Measurements from ENCODE around the gene SLC29A3. TPM values are rescaled to one million over a fixed set of nuclear protein-coding genes. Genes with fewer than 3 reads are reported as not detected.

The SLC29A3 gene
- total RNA-seq, 4 donors from 2014 or later: 1.9 to 4.4 (median 2.8) TPM; not detected in 1

DNA sequence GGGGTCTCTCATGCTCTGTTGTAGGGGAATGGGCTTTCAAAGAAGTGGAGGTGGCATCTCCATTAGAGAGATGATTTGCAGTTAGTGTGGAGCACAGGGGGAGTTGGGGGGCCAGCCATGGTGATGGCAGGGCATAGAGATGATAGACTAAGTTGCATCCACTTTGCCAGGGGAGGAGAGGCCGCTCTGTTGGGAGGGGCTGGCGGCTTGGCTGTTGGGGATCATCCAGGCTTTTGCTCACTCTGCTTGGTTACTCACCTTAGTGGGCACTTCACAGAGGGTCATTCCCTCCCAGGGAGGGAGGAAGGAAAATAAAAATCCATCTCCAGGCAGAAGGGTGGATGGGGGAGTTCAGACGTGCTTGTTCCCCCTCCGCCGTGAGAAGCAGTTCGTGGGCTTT lies 46.3 kb downstream of the SLC29A3 start:
- TF ChIP-seq, protein P1, sequence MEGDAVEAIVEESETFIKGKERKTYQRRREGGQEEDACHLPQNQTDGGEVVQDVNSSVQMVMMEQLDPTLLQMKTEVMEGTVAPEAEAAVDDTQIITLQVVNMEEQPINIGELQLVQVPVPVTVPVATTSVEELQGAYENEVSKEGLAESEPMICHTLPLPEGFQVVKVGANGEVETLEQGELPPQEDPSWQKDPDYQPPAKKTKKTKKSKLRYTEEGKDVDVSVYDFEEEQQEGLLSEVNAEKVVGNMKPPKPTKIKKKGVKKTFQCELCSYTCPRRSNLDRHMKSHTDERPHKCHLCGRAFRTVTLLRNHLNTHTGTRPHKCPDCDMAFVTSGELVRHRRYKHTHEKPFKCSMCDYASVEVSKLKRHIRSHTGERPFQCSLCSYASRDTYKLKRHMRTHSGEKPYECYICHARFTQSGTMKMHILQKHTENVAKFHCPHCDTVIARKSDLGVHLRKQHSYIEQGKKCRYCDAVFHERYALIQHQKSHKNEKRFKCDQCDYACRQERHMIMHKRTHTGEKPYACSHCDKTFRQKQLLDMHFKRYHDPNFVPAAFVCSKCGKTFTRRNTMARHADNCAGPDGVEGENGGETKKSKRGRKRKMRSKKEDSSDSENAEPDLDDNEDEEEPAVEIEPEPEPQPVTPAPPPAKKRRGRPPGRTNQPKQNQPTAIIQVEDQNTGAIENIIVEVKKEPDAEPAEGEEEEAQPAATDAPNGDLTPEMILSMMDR (IDR thresholded peaks at IDR 0.05): no peak
- Histone ChIP-seq H3K9me3 (no peaks in the 10 kb centered on the region), H3K27me3 (no peaks in the 10 kb centered on the region), H3K4me3 (no peak overlapping the region), H3K4me1 (no peaks in the 10 kb centered on the region), H3K36me3 (no peaks in the 10 kb centered on the region), H3K27ac (no peak overlapping the region)
- DNase-seq: no peak

DNA sequence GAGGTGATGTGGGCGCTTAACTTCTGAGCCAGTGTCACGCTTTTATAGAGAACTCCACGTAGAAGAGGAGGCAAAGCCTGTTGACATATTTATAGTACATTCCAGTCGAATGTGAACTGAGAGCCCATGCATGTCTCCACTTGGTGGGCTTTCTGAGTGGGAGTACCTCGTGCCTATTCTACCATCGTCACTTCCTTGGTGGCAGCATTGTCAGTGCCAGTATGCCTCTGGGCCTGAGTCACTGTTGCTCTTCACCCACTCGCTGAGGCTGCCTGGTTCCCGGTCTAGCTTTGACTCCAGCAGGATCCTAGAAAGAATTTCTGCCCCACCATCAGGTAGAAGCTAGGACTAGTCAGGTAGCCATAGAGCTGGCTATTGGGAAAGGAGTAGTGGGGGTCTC lies 47.6 kb downstream of the SLC29A3 start:
- H3K27me3 ChIP-seq: no peaks in the 10 kb centered on the region
- H3K9me3 ChIP-seq: no peaks in the 10 kb centered on the region
- DNase-seq: no peak
- H3K4me3 ChIP-seq: no peak overlapping the region
- H3K27ac ChIP-seq: no peak overlapping the region
- TF ChIP-seq POLR2A (IDR thresholded peaks at IDR 0.05): no peak
- TF ChIP-seq, protein P1 (IDR thresholded peaks at IDR 0.05): no peak
- H3K4me1 ChIP-seq: no peaks in the 10 kb centered on the region
- no peaks in the 10 kb centered on the region for H3K36me3 ChIP-seq

- Histone ChIP-seq H3K4me3 (no peak overlapping the region), H3K27ac (no peak overlapping the region), H3K36me3 (no peaks in the 10 kb centered on the region), H3K27me3 (no peaks in the 10 kb centered on the region), H3K9me3 (no peaks in the 10 kb centered on the region), H3K4me1 (no peaks in the 10 kb centered on the region)
- no peak for DNase-seq
- TF ChIP-seq, protein P1 (IDR thresholded peaks at IDR 0.05): no peak
Observed at GRCh38 chr10:71367271-71367670, 48.2 kb downstream of the SLC29A3 start.

- Histone ChIP-seq H3K27ac (no peak overlapping the region), H3K9me3 (no peaks in the 10 kb centered on the region), H3K4me3 (no peak overlapping the region), H3K4me1 (peaks cover 0 to 5% (median 0%) of the 10 kb centered on the region in 4 donors), H3K27me3 (no peaks in the 10 kb centered on the region), H3K36me3 (no peaks in the 10 kb centered on the region)
- DNase-seq: no peak
- no peak for TF ChIP-seq POLR2A (IDR thresholded peaks at IDR 0.05)
- TF ChIP-seq, protein P1 (IDR thresholded peaks at IDR 0.05): no peak
Observed at GRCh38 chr10:71368176-71368575, 49.1 kb downstream of the SLC29A3 start.

DNA sequence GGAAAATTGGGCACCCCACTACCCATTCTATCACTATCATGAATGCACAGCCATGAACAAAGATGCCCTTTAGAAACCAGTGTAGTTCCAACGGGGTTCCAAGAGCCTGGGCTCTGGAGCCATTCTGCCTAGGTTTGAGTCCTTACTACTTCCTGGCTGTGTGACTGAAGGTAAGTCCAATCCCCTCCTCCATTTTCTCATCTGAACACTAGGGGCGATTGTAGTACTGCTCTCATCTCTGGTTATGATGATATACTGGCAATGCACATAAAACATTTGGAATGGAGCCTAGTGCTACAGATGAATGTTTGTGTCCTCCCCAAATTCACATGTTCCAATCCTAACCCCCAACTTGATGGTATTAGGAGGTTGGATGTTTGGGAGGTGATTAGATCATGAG lies 49.6 kb downstream of the SLC29A3 start:
- H3K4me1 ChIP-seq: peaks cover 0 to 5% (median 0%) of the 10 kb centered on the region in 4 donors
- H3K27ac ChIP-seq: no peak overlapping the region
- no peaks in the 10 kb centered on the region for H3K36me3 ChIP-seq
- H3K4me3 ChIP-seq: no peak overlapping the region
- TF ChIP-seq POLR2A (IDR thresholded peaks at IDR 0.05): no peak
- TF ChIP-seq, protein P1 (IDR thresholded peaks at IDR 0.05): peak in 1 of 6 experiments; percentile 8
- no peaks in the 10 kb centered on the region for H3K27me3 ChIP-seq
- no peaks in the 10 kb centered on the region for H3K9me3 ChIP-seq
- DNase-seq: no peak

DNA sequence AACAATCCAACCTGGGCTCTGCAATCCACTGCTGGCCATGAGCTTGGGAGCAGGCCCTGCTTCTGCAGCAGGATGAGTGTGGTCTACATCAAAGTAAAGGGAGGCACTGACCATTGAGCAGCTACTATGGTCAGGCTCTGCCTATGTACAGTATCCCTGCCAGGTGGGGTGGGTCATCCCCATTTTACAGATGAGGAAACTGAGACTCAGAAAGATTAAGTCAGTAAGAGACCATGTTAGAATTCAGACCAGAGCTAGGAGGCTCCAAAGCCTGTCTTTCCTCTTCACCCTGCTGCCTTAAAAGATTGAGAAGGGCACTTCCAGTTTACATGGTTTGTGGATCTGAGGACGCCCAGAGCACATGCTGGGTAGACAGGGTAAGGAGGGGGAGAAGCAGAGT lies 50.5 kb downstream of the SLC29A3 start:
- Histone ChIP-seq H3K4me3 (no peak overlapping the region), H3K36me3 (no peaks in the 10 kb centered on the region), H3K27ac (no peak overlapping the region), H3K27me3 (no peaks in the 10 kb centered on the region), H3K9me3 (no peaks in the 10 kb centered on the region), H3K4me1 (peaks cover 0 to 5% (median 0%) of the 10 kb centered on the region in 4 donors)
- no peak for TF ChIP-seq POLR2A (IDR thresholded peaks at IDR 0.05)
- TF ChIP-seq, protein P1 (IDR thresholded peaks at IDR 0.05): no peak
- DNase-seq: no peak
